H1 (cell line): ENCODE results near the gene KLF9. TPM values are rescaled to one million over a fixed set of nuclear protein-coding genes. Genes with fewer than 3 reads are reported as not detected.

ENCODE experiments used
- CTCF ChIA-PET: fragments of 300-600 bp; sonication (Branson Sonifier 250); formaldehyde crosslinking; loops from one replicate; lab custom pipeline; 2021; ENCODE audit not compliant: partially characterized antibody; lab: Charles Lee
- POLR2A ChIA-PET: fragments of 300-600 bp; sonication (Branson Sonifier 250); formaldehyde crosslinking; loops from one replicate; lab custom pipeline; 2021; ENCODE audit warnings: inconsistent platforms; ENCODE audit not compliant: partially characterized antibody; lab: Charles Lee
- DNase-seq, 2 experiments: peaks; one replicate each; pipeline versions ENCODE4 v3.0.0 to v3.0.0-alpha.2; 2010 to 2022; ENCODE audit warnings: low spot score in 2 of 2, low read depth in 1 of 2, mixed read lengths in 1 of 2
- FAIRE-seq: peaks from 2 replicates; lab custom pipeline; 2011; peaks lifted over from hg19 to GRCh38; lab: Jason Lieb, UNC
- H2AFZ ChIP-seq: 2 replicates; pipeline ENCODE4 v1.8.1; 2012; ENCODE audit warnings: low read length, inconsistent platforms
- H2AK5ac ChIP-seq: 2 replicates; pipeline ENCODE4 v1.6.1; 2013; ENCODE audit warnings: low read depth, low read length
- H2BK120ac ChIP-seq: replicated peaks from 2 replicates; pipeline ENCODE3; 2013; ENCODE audit warnings: low read depth, low read length, inconsistent platforms
- H2BK12ac ChIP-seq: 2 replicates; pipeline ENCODE4 v1.6.1; 2013; ENCODE audit warnings: low read depth, low read length
- H2BK15ac ChIP-seq: 2 replicates; pipeline ENCODE4 v1.6.1; 2013; ENCODE audit warnings: low read length
- H2BK20ac ChIP-seq: 2 replicates; pipeline ENCODE4 v1.6.1; 2013; ENCODE audit warnings: low read length
- H2BK5ac ChIP-seq: 2 replicates; pipeline ENCODE4 v1.6.1; 2013; ENCODE audit warnings: low read depth, low read length
- H3K14ac ChIP-seq: 2 replicates; pipeline ENCODE4 v1.6.1; 2013; ENCODE audit warnings: inconsistent platforms; ENCODE audit not compliant: insufficient read length
- H3K18ac ChIP-seq: 2 replicates; pipeline ENCODE4 v1.6.1; 2013; ENCODE audit warnings: low read length; ENCODE audit errors: extremely low read depth
- H3K23ac ChIP-seq: 2 replicates; pipeline ENCODE4 v1.6.1; 2013; ENCODE audit warnings: inconsistent platforms; ENCODE audit not compliant: insufficient read length
- H3K23me2 ChIP-seq: 2 replicates; pipeline ENCODE4 v1.6.1; 2013; ENCODE audit warnings: low read depth, low read length
- H3K27ac ChIP-seq: 2 replicates; pipeline ENCODE4 v1.6.1; 2011; ENCODE audit warnings: low read depth, low read length, inconsistent platforms
- H3K27me3 ChIP-seq, 4 experiments: replicated peaks in 1 of 4; 1 replicate in 1 of 4; 2 replicates in 3 of 4; pipeline versions ENCODE4 v1.6.1 to v1.8.1; 2011 to 2013; ENCODE audit warnings: low read length in 3 of 4, mild to moderate bottlenecking in 3 of 4, inconsistent platforms in 2 of 4, mixed read lengths in 2 of 4, moderate library complexity in 1 of 4; ENCODE audit not compliant: control insufficient read depth in 3 of 4, insufficient read depth in 3 of 4; ENCODE audit errors: extremely low read depth in 1 of 4
- H3K36me3 ChIP-seq, 4 experiments: 2 replicates each; pipeline versions ENCODE4 v1.6.1 to v1.8.1; 2011 to 2013; ENCODE audit warnings: mild to moderate bottlenecking in 4 of 4, low read length in 3 of 4, moderate library complexity in 2 of 4, control low read depth in 1 of 4, inconsistent platforms in 1 of 4; ENCODE audit not compliant: insufficient read depth in 4 of 4, control insufficient read depth in 2 of 4
- H3K4ac ChIP-seq: replicated peaks from 2 replicates; pipeline ENCODE3; 2013; ENCODE audit warnings: low read length, low read depth, mixed read lengths, inconsistent platforms; ENCODE audit not compliant: insufficient read length
- H3K4me1 ChIP-seq, 4 experiments: replicated peaks in 1 of 4; 1 replicate in 1 of 4; 2 replicates in 3 of 4; pipeline versions ENCODE4 v1.6.1 to v1.8.1; 2011 to 2013; ENCODE audit warnings: low read length in 3 of 4, inconsistent platforms in 2 of 4, mixed read lengths in 1 of 4; ENCODE audit not compliant: insufficient read depth in 4 of 4, control insufficient read depth in 3 of 4
- H3K4me2 ChIP-seq, 2 experiments: 2 replicates each; pipeline versions ENCODE4 v1.6.1 to v1.8.1; 2011 to 2013; ENCODE audit warnings: low read depth in 2 of 2, low read length in 2 of 2, control low read depth in 1 of 2, inconsistent platforms in 1 of 2, mild to moderate bottlenecking in 1 of 2; ENCODE audit not compliant: insufficient read depth in 1 of 2
- H3K4me3 ChIP-seq, 4 experiments: fragments of 200-600, 300-600 bp in 1 of 4; sonication (generic), shearing (Covaris generic), sonication (Bioruptor Twin) in 1 of 4; 2 replicates each; pipeline versions ENCODE4 v1.5.1 to v1.8.1; 2011 to 2016; ENCODE audit warnings: low read length in 4 of 4, low read depth in 3 of 4, control low read depth in 2 of 4, inconsistent platforms in 2 of 4, mild to moderate bottlenecking in 2 of 4, mixed read lengths in 1 of 4, moderate library complexity in 1 of 4; ENCODE audit not compliant: insufficient read depth in 2 of 4; ENCODE audit errors: extremely low read depth in 1 of 4
- H3K56ac ChIP-seq: replicated peaks from 2 replicates; pipeline ENCODE3; 2013; ENCODE audit warnings: low read depth, mild to moderate bottlenecking, mixed read lengths, low read length, inconsistent platforms; ENCODE audit not compliant: insufficient read length
- H3K79me1 ChIP-seq: 2 replicates; pipeline ENCODE4 v1.6.1; 2013; ENCODE audit warnings: low read depth, low read length, control low read depth
- H3K79me2 ChIP-seq, 2 experiments: 2 replicates each; pipeline versions ENCODE4 v1.6.1 to v1.8.1; 2012 to 2013; ENCODE audit warnings: low read length in 2 of 2, mild to moderate bottlenecking in 2 of 2, inconsistent platforms in 1 of 2; ENCODE audit not compliant: insufficient read depth in 2 of 2, control insufficient read depth in 1 of 2
- H3K9ac ChIP-seq, 4 experiments: replicated peaks in 1 of 4; 1 replicate in 1 of 4; 2 replicates in 3 of 4; pipeline versions ENCODE4 v1.6.1 to v1.8.1; 2011 to 2013; ENCODE audit warnings: low read depth in 3 of 4, low read length in 3 of 4, control low read depth in 2 of 4, mild to moderate bottlenecking in 2 of 4, moderate library complexity in 2 of 4, inconsistent platforms in 1 of 4; ENCODE audit errors: extremely low read depth in 1 of 4
- H3K9me3 ChIP-seq, 2 experiments: 2 replicates each; pipeline versions ENCODE4 v1.6.1 to v1.8.1; 2012 to 2013; ENCODE audit warnings: mild to moderate bottlenecking in 2 of 2, moderate library complexity in 2 of 2, control low read depth in 1 of 2, inconsistent platforms in 1 of 2, low read depth in 1 of 2, low read length in 1 of 2, mixed read lengths in 1 of 2; ENCODE audit not compliant: insufficient read depth in 2 of 2
- H4K20me1 ChIP-seq, 2 experiments: replicated peaks in 1 of 2; 2 replicates each; pipeline versions ENCODE3 to v1.8.1; 2011 to 2013; ENCODE audit warnings: inconsistent platforms in 2 of 2, low read length in 2 of 2, mild to moderate bottlenecking in 1 of 2; ENCODE audit not compliant: insufficient read depth in 2 of 2, control insufficient read depth in 1 of 2
- H4K5ac ChIP-seq: 2 replicates; pipeline ENCODE4 v1.6.1; 2013; ENCODE audit warnings: low read length, low read depth, mixed read lengths, inconsistent platforms; ENCODE audit not compliant: insufficient read length
- H4K8ac ChIP-seq: 2 replicates; pipeline ENCODE4 v1.8.0; 2013; ENCODE audit warnings: mild to moderate bottlenecking, moderate library complexity, low read length, inconsistent platforms; ENCODE audit not compliant: insufficient read depth; ENCODE audit errors: extremely low read depth
- H4K91ac ChIP-seq: replicated peaks from 2 replicates; pipeline ENCODE3; 2013; ENCODE audit warnings: low read length, mixed read lengths, inconsistent platforms; ENCODE audit not compliant: insufficient read length
- ATF2 ChIP-seq: IDR thresholded peaks from 2 replicates; pipeline ENCODE4 v1.6.1; 2012; ENCODE audit warnings: low read length, inconsistent platforms
- ATF3 ChIP-seq: IDR thresholded peaks from 2 replicates; pipeline ENCODE4 v1.6.1; 2011; ENCODE audit warnings: low read depth, mild to moderate bottlenecking, low read length; ENCODE audit not compliant: insufficient read depth
- E2F6 ChIP-seq: IDR thresholded peaks from 2 replicates; pipeline ENCODE4 v1.6.1; 2012; ENCODE audit warnings: inconsistent platforms
- HDAC2 ChIP-seq, 2 experiments: fragments of 300-600 bp in 1 of 2; sonication (generic) in 1 of 2; IDR thresholded peaks; 2 replicates each; pipeline ENCODE4 v1.6.1; 2011 to 2012; ENCODE audit warnings: low read depth in 2 of 2, low read length in 2 of 2, mild to moderate bottlenecking in 2 of 2, moderate library complexity in 2 of 2, borderline replicate concordance in 1 of 2, inconsistent platforms in 1 of 2
- PHF8 ChIP-seq: fragments of 200-600 bp; sonication (generic); conservative IDR thresholded peaks from 2 replicates; pipeline ENCODE4 v1.7.1; 2012; ENCODE audit warnings: low read depth, mild to moderate bottlenecking, inconsistent platforms, low read length, moderate library complexity
- WGBS, 2 experiments: shearing (Covaris generic) in 1 of 2; methylation state at CpG; one replicate each; pipeline versions ENCODE4 v1.1.6 to v1.1.7; 2013 to 2015; ENCODE audit warnings: low lambda C conversion rate in 2 of 2, mixed read lengths in 2 of 2, inconsistent platforms in 1 of 2, low coverage in 1 of 2, missing lambda C conversion rate in 1 of 2; ENCODE audit not compliant: insufficient replicate concordance in 2 of 2, insufficient coverage in 1 of 2, insufficient read length in 1 of 2; ENCODE audit errors: extremely low coverage in 1 of 2, missing lambda C conversion rate in 1 of 2; 5-methylcytosine and 5-hydroxymethylcytosine counted together
- polyA plus RNA-seq, 7 experiments: library from polyadenylated mRNA; depleted of rRNA in 3 of 7; stranded (reverse) in 5 of 7; unstranded in 2 of 7; fragments of >200 nt in 5 of 7; fragments of 200-250 nt in 2 of 7; gene quantifications; 1 replicate in 5 of 7; 2 replicates in 1 of 7; 4 replicates in 1 of 7; pipeline versions ENCODE4 v1.2.1 to v1.2.3, GENCODE V29; 2011 to 2013; ENCODE audit warnings: missing spikeins in 2 of 7, mixed read lengths in 2 of 7
- total RNA-seq: library from RNA; stranded (reverse); fragmentation: NEBNext Ultra II Directional; extraction: Animal tissue kit (Norgen Biotek cat#: 25700); gene quantifications from 2 replicates; pipeline ENCODE4 v1.2.1, GENCODE V29; 2021

KLF9 gene
- total and polyA plus RNA-seq, 2 of the 8 experiments (the other 6 are each of a cell fraction or from before 2014, with no cell fraction given) = 0.47 to 0.82 TPM

- H4K5ac ChIP-seq = no peak overlapping the region
- no peak overlapping the region for H2BK20ac ChIP-seq
- 0 out of 7 replicates have a peak, but pooled peaks cover 0 to 2% (median 0%) of the 10 kb centered on the region in 4 experiments for H3K4me1 ChIP-seq
- H4K20me1 ChIP-seq = no peaks in the 10 kb centered on the region
- DNase-seq (no peak), FAIRE-seq (no peak)
- no peak overlapping the region for H3K27ac ChIP-seq
- no peak overlapping the region for H3K18ac ChIP-seq
- H4K8ac ChIP-seq = no peak overlapping the region
- no peak for TF ChIP-seq ATF3
- TF ChIP-seq PHF8 = no peak
- no peak for TF ChIP-seq ATF2
- no peak for TF ChIP-seq E2F6
- TF ChIP-seq HDAC2 (IDR thresholded peaks at IDR 0.05; ENCODE audit: borderline replicate concordance in 1 of 2, low read depth in 2 of 2, low read length in 2 of 2) = no peak
- no peak overlapping the region for H2BK15ac ChIP-seq
- H2BK5ac ChIP-seq = no peak overlapping the region
- CTCF ChIA-PET = no interaction called here
- H2BK120ac ChIP-seq = no peak overlapping the region
- H3K79me2 ChIP-seq = no peaks in the 10 kb centered on the region
- WGBS, 2 experiments = 89% methylated on average over 5 of the region's 5 CpGs; no CpG with 5 or more reads in 1 of the 2 experiments
- H3K79me1 ChIP-seq = no peaks in the 10 kb centered on the region
- H3K9ac ChIP-seq = no peak overlapping the region
- H3K4me3 ChIP-seq = no peak overlapping the region
- no peak overlapping the region for H3K14ac ChIP-seq
- H3K9me3 ChIP-seq = no peaks in the 10 kb centered on the region
- no peak overlapping the region for H3K4ac ChIP-seq
- H3K56ac ChIP-seq = no peak overlapping the region
- H2AK5ac ChIP-seq = no peak overlapping the region
- POLR2A ChIA-PET = interaction anchor here (1.6 kb wide), 1 partner anchor 8 kb away, joined by 5 read pairs; no protein-coding TSS in a partner anchor
- H3K36me3 ChIP-seq = no peaks in the 10 kb centered on the region
- no peaks in the 10 kb centered on the region for H3K23me2 ChIP-seq
- no peaks in the 10 kb centered on the region for H3K27me3 ChIP-seq
- H2BK12ac ChIP-seq = no peak overlapping the region
- H4K91ac ChIP-seq = no peak overlapping the region
- no peak overlapping the region for H2AFZ ChIP-seq
- no peak overlapping the region for H3K4me2 ChIP-seq
- H3K23ac ChIP-seq = no peak overlapping the region
These were observed 14.3 kb upstream of the KLF9 start for GRCh38 chr9:70428781-70429180.
